ENCODE results near the gene SRC.

SRC gene

DNA sequence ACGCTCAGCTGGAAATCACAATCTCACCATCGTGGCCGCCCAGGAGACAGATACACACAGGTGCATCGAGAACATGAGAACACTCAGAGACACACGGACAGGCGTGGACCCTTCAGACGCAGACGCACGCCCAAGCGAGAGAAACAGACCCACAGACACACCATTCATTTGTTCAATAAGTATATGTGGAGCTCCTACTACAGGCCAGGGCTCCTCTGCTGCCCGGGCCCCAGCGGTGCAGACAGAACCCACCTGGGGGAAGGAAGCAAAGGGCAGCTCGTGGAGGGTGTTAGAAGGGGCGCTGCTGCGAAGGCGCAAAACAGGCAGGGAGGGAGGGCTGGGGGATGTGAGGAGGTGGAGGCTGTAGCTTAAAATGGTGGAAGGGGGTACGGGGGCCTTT is 39.2 kb downstream of the SRC start:
- Histone ChIP-seq H3K4me2 (ENCODE audit: low read length) (peak overlapping the region; percentile 70; the same call in 1 of the 2 replicates), H3K36me3 (ENCODE audit: insufficient read depth, low read length) (no peaks in the 10 kb centered on the region), H3K9me3 (ENCODE audit: low read length) (no peaks in the 10 kb centered on the region), H3K79me2 (ENCODE audit: insufficient read depth, low read length) (no peaks in the 10 kb centered on the region), H3K4me1 (ENCODE audit: insufficient read depth, low read length, severe bottlenecking) (peaks cover 7% of the 10 kb centered on the region), H3K27me3 (ENCODE audit: insufficient read depth, low read length) (peaks cover 3% of the 10 kb centered on the region; the same call in 1 of the 2 replicates), H3K27ac (ENCODE audit: low read depth, low read length, poor library complexity, severe bottlenecking) (no peak overlapping the region), H3K4me3 (ENCODE audit: low read depth, low read length, poor library complexity, severe bottlenecking) (no peak overlapping the region), H3K9ac (ENCODE audit: low read length) (no peak overlapping the region), H3F3A (ENCODE audit: insufficient read depth, low read length) (no peaks in the 10 kb centered on the region), H3K9me2 (ENCODE audit: low read depth, low read length) (no peaks in the 10 kb centered on the region), H4K20me1 (ENCODE audit: insufficient read depth, low read length) (no peaks in the 10 kb centered on the region), H2AFZ (ENCODE audit: low read length) (no peak overlapping the region)
- TF ChIP-seq EZH2 (IDR thresholded peaks at IDR 0.05; ENCODE audit: borderline replicate concordance, low read length), result no peak
- no peak for TF ChIP-seq CTCF (IDR thresholded peaks at IDR 0.05; ENCODE audit: low read length)

GRCh38 chr20:37385659-37386504 is 39.9 kb downstream of the SRC start:
- Histone ChIP-seq H3K4me3 (ENCODE audit: low read depth, low read length, poor library complexity, severe bottlenecking) (no peak overlapping the region), H4K20me1 (ENCODE audit: insufficient read depth, low read length) (no peaks in the 10 kb centered on the region), H3K4me1 (ENCODE audit: insufficient read depth, low read length, severe bottlenecking) (peaks cover 7% of the 10 kb centered on the region), H3K9ac (ENCODE audit: low read length) (no peak overlapping the region), H3K9me3 (ENCODE audit: low read length) (no peaks in the 10 kb centered on the region), H3K27me3 (ENCODE audit: insufficient read depth, low read length) (peaks cover 3% of the 10 kb centered on the region; the same call in 1 of the 2 replicates), H3K9me2 (ENCODE audit: low read depth, low read length) (no peaks in the 10 kb centered on the region), H3K27ac (ENCODE audit: low read depth, low read length, poor library complexity, severe bottlenecking) (no peak overlapping the region), H2AFZ (ENCODE audit: low read length) (no peak overlapping the region), H3K4me2 (ENCODE audit: low read length) (no peak overlapping the region), H3F3A (ENCODE audit: insufficient read depth, low read length) (no peaks in the 10 kb centered on the region), H3K36me3 (ENCODE audit: insufficient read depth, low read length) (no peaks in the 10 kb centered on the region), H3K79me2 (ENCODE audit: insufficient read depth, low read length) (no peaks in the 10 kb centered on the region)
- no peak for TF ChIP-seq EZH2 (IDR thresholded peaks at IDR 0.05; ENCODE audit: borderline replicate concordance, low read length)
- TF ChIP-seq CTCF (IDR thresholded peaks at IDR 0.05; ENCODE audit: low read length), result no peak

DNA sequence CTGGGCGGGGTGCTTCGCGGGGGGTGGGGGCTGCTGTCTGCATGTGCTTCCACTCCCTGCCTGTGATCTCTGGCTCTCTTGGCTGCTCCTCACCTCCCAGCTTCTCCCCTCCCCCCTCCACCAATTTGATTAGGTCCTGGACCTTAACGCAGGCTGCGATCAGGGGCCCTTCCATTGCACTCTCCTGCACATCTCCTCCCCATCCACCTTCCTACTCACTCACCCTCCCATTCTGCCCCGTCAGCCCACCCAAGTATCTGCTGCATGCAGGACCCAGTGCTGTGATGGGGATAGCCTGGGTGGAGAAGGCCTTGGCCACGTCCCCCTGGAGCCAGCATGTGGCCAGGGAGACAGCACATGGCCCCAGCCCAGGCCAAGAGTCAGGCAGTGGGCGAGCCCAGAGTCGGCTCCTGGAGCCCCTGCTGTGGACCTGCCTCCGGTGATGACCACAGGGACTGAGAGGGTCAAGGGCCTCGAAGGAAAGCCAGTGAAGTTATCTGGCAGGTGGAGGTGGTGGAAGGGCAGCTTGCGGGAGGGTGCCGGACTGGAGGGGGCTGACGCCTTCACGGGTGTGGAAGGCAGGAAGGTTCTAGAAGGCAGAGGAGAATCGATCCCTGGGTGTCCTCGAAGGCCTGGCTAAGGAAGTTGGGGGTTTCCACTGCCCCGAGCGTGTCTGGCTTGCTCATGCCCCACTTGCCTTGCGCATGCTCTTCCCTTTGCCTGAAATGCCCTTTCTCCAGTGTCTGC is 40.7 kb downstream of the SRC start:
- no peak for TF ChIP-seq CTCF (IDR thresholded peaks at IDR 0.05; ENCODE audit: low read length)
- no peak for TF ChIP-seq EZH2 (IDR thresholded peaks at IDR 0.05; ENCODE audit: borderline replicate concordance, low read length)
- no peaks in the 10 kb centered on the region for H3F3A ChIP-seq (ENCODE audit: insufficient read depth, low read length)
- no peak overlapping the region for H3K4me2 ChIP-seq (ENCODE audit: low read length)
- H3K4me1 ChIP-seq (ENCODE audit: insufficient read depth, low read length, severe bottlenecking), result peaks cover 7% of the 10 kb centered on the region
- H3K36me3 ChIP-seq (ENCODE audit: insufficient read depth, low read length), result no peaks in the 10 kb centered on the region
- H3K9me3 ChIP-seq (ENCODE audit: low read length), result no peaks in the 10 kb centered on the region
- no peaks in the 10 kb centered on the region for H3K9me2 ChIP-seq (ENCODE audit: low read depth, low read length)
- peaks cover 3% of the 10 kb centered on the region; the same call in 1 of the 2 replicates for H3K27me3 ChIP-seq (ENCODE audit: insufficient read depth, low read length)
- no peaks in the 10 kb centered on the region for H3K79me2 ChIP-seq (ENCODE audit: insufficient read depth, low read length)
- H3K4me3 ChIP-seq (ENCODE audit: low read depth, low read length, poor library complexity, severe bottlenecking), result no peak overlapping the region
- H2AFZ ChIP-seq (ENCODE audit: low read length), result no peak overlapping the region
- H3K9ac ChIP-seq (ENCODE audit: low read length), result no peak overlapping the region
- H4K20me1 ChIP-seq (ENCODE audit: insufficient read depth, low read length), result no peaks in the 10 kb centered on the region
- no peak overlapping the region for H3K27ac ChIP-seq (ENCODE audit: low read depth, low read length, poor library complexity, severe bottlenecking)

Data from OCI-LY1 (cell line).